SK-N-DZ (cell line): ENCODE results near the gene JTB.

Source experiments
- DNase-seq: peaks from one replicate; pipeline ENCODE4 v3.0.0-alpha.2; 2015; ENCODE audit warnings: low spot score
- small RNA-seq, 2 experiments: library from RNA; depleted of rRNA; stranded (forward); fragments of <200 nt; gene quantifications; one replicate each; pipeline ENCODE3, GENCODE V24; 2014

Gene JTB

GRCh38 chr1:153933430-153933829 is 44.0 kb downstream of the JTB start:
- no peak for DNase-seq

- DNase-seq = no peak
These were observed 45.0 kb downstream of the JTB start for GRCh38 chr1:153932156-153933131.

DNA sequence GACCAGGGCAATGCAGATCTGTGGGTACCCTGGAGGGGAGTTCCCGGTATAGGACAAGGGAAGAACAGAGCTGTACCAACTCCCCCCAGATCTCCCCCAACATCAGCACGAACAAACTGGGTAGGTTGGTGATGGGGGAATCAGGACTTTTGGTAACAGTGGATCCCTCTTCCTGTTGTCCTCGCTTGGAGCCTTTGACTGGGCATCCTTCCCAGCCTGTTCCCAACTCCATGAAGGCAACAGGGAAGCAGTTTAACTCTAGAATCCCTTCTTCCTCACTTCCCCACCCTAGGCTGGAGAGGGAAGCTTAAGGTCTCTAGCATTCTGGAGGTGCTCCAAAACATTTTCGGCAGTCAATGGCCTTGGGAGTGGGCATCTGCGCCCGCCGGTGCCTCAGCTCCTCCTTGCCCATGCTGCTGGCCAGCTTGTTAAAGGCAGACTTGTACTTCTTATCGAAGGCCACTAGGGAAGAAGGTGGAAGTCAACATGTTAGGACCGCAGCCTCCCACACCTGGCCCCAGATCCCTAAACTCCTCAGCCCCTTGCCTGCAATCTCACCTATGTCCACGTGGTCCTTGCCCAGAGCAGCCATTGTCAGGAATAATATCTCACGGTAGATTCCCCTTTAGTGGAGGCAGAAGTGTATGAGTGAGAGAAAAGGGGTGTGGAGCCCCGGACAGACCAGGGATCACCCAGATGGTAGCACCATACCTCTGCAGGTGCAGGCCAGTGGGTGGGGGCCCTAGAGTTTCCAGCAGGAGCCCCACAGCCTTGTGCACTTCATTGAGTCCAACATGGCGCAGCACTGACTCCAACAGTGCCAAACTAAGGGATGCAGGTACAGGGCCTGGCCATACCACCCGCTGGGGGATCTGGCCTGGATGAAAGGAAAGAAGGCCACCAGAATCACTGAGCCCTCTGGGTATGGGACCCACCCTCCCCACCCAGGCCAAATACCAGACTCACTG is 47.2 kb downstream of the JTB start:
- DNase-seq = no peak

DNA sequence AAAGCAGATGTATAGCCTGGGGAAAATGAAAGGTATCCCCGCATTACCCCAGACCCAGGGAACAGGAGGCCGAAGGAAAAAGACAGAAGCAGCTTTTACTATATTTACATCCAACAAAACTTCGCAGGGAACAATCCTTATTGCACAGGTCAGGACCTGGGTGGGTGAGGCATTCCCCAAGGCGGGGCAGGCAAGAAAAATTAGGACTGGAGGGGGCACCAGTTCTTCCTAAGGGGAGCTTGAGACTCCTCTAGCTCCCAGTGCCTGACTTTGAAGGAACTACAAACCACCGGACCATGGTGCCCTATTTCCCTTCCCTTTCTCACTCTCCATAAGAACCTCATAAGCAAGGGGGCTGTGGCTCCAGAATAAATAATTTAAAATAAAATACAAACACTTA is 48.0 kb downstream of the JTB start:
- DNase-seq = no peak

DNA sequence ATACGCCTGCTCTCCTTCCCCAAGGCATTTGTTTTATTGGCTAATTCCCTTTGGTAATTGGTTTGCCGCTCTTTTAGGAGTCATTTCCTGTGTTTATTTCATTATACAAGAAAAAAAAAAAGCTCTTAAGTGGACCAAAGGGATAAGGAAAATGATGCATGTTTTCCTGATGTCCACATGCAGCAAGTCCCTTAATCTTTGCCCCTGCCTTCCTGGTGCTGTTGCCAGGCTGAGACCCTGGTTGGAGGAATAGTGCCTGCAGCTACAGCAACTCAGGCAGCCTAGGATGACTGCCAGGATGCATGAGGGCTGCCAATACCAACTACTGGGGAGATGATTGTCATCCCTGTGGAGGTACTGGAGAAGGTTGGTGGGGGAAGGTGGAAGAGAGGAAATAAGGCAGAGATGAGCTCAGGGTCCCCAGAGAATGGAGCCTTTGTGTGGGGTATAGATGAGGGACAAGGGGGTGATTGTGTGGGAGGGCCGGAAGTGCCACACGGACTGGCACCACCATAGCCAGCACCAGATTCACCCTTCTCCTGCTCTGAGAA is 48.6 kb downstream of the JTB start:
- DNase-seq = no peak

- no peak for DNase-seq
These were observed 49.2 kb downstream of the JTB start for GRCh38 chr1:153928245-153928644.

DNA sequence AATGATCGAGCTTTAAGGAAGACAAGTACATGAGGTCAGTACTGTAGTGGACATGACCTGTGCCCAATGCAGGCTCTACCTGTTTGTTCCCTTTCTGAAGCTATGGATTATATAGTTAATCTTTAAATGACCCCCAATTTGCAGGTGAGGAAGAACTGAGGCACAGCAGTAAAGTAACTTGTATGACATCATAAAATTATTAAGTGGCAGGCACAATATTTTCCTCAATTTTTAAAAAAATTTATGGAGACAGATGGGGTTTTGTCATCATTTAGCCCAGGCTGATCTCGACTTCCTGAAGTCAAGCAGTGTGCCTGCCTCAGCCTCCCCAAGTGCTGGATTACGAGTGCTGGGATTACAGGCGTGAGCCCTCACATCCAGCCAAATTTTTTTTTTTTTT is 51.1 kb downstream of the JTB start:
- no peak for DNase-seq

Small RNAs within 50 kb of the gene (small RNA-seq; reads per million reads assigned to genes)
- 0.03 to 0.04 reads per million in 2 experiments for gene MIR6737
